ENCODE results near the gene CHRM3.
A peak's percentile ranks its signal among the peaks of the same experiment; 100 is the strongest.
"Not testable (repeated sequence)": the region's sequence is repeated elsewhere in the genome, so short reads cannot be mapped to it uniquely, and the experiment has no call there.

The CHRM3 gene

DNA sequence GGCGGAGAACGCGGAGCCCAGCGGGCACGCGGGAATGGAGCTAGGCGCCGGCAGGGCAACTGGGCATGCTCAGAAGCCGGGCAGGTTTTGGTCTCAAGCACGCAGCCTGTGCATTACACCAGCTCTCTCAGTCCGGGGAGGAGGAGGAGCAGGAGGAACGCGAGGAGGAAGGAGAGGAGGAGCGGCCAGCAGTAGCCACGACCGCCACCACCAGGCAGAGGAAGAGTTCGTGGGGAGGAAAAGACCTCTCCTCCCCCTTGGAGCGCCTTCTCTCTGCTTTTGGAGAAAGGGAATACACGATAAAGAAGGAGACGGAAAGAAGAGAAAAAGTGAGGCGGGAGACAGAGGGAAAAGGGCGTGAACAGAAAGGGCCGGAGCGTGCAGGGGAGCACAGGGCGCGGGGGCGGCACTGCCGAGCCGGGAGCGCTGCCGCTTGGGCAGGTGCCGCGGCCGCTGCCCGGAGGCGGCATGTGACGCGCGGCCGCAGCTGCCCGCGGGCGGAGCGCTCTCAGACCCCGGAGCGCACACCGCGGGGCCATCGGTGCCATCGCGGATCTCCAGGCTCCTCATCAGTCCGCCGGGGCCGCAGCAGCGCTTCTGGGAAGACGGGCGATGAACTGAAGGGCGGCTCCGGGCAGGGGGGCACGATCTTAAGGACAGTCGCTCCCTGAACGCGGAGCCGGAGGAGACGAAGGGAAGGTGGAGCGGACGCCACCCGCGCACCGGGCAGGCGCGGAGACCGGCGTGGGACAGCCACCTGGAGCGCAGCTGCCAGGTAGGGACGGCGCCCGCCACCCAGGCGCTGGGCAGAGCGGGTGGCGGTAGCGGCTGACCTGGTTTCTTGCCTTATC is at the start of gene CHRM3:
Gene CHRM3 (plus strand): TSS at position 116 of the 851 bp plus-strand sequence. CDS start 520,884 bp downstream, outside the sequence.
- DNase-seq (ENCODE audit: low spot score): peak; percentile 12

DNA sequence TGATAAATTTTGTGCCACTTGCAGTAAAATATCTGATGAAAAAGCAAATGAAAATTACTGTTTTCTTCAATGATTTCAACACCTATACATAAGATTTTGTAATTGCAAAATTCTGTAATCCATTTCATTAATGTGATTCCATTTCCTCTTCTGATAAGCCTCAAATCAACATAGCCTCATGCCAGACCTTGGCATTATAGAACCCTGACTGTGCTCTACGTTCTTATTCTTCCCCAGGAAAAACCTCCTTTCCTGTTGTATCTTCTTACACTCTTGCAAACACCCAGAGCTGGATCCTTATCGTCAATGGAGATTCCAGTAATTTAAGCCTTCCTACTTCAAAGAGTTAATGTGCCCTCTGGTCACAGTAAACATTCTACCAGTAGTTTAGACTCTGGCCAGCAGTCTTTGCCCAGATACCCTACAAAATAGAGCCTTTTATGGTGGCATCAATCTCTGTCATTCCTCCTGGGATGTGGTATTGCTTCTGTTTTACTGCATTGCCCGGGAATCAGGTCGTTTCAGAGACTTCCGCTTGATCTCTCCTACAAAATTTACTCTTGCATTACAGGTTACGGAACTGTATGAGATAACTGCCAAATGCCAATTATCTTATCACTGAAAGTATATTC is 48.5 kb upstream of the CHRM3 start:
- DNase-seq (ENCODE audit: low spot score): no peak

DNA sequence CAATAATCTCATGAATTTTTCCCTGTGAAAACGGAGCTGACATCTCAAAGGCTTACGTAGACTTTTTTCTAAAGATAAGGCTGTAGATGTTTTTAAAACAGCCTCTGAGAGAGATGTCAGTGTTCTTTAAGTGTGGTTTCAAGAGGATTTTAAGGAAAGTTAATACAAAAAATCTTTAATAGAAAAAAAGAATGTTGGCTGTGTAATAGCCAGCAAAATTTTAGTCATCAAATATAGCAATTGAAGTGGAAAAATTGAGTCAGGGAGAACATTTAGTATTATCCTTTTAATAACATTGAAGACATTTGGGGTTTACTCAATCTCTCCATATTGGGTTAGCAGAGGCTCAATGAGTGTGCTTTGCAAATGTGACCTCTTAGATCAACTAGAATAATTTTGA is 38.6 kb upstream of the CHRM3 start:
- DNase-seq (ENCODE audit: low spot score): no peak

DNA sequence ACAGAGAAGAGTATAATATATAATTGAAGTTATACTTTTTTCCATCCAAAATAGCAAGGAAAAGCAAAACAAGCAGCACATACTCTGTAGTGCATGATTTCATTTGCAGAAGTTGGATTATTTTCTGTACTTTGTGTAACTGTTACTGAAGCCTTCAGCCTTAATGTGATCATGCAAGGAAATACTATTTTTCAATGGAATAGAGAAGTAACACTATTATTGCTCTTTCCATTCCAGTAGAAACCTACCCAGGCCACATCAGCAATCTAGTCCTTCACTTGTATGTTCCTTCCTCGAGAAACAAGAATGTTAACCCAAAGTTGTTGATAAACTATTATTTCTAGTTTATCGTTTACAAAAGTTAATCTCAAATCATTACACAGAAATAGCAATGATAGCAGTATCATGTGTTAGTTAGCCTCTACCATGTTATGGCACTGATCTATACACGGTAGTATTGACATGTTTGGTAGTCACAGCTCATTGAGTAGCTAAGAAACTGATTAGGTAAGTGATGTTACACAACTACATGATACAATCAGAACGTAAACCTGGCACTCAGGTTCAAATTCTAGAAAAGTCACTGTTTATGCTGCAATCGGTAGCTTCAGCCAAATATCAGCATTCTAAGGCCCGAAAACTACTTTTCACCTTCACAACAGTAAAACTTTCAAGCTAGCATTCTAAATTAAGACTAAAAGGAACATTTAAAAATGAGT is 37.6 kb upstream of the CHRM3 start:
- DNase-seq (ENCODE audit: low spot score): no peak

DNA sequence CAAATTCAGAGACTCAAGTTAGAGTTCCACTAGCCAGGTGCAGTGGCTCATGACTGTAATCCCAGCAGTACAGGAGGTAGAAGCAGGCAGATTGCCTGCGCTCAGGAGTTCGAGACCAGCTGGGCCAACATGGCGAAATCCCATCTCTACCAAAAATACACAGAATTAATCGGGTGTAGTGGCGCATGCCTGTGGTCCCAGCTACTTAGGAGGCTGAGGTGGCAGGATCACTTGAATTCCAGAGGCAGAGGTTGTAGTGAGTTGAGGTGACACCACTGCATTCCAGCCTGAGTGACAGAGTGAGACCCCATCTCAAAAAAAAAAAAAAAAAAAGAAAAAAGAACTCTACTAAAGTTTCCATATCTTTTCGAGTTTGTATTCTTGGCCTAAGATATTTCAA is 36.7 kb upstream of the CHRM3 start:
- no peak for DNase-seq (ENCODE audit: low spot score)

DNA sequence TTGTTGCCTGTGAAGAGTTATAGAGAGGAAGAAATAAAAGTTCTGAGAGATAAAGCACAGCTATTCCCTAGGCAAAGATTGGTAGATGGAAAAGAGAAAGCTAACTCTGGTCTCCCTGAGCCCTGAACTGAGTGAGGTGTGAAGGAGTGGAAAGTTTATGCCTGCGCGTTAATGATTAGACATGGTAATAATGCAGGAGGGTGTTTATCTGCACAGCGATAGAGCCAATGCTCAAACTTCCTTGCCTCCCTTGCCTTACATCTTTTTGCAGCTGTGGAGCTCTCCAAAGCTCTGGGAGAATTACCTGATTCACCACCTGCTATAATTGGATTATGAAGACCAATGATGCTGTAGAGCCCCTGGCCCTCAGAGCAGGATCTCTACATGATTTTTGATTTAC is 32.8 kb upstream of the CHRM3 start:
- DNase-seq (ENCODE audit: low spot score): no peak

DNA sequence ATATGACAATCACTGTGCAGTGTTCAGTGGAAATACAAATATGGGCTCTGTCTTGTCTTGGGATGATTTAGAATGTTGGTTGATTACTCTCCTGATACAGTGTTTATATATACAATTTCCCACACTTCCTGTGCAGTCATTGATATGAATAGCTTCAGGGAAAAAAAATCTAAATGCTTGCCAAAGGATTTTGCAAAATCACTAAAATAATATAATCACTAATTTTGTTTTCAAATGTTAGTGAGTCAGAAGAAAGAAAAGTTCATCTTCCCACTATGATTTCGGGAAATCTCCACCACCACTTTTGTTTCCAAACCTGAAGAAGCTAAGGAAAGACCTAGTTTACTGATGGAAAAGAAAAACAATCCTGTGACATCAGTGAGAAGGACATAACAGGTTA is 32.1 kb upstream of the CHRM3 start:
- DNase-seq (ENCODE audit: low spot score): no peak

DNA sequence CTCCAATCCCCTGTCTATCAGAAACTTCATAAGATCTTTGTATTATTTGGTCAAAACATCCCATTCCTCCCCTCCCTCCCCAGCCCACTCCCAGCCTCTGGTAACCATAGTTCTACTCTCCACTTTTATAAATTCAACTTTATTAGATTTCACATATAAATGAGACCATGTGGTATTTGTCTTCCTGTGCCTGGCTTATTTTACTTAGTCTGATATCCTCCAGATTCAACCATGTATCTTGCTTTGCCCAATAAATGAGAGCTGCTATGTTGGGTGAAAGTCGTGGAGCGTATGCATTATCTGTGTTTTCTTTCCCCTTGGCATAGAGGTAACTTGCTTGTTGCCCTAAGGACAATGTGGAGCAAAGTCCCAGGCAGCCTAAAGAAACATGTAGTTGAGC is 28.5 kb upstream of the CHRM3 start:
- no peak for DNase-seq (ENCODE audit: low spot score)

DNA sequence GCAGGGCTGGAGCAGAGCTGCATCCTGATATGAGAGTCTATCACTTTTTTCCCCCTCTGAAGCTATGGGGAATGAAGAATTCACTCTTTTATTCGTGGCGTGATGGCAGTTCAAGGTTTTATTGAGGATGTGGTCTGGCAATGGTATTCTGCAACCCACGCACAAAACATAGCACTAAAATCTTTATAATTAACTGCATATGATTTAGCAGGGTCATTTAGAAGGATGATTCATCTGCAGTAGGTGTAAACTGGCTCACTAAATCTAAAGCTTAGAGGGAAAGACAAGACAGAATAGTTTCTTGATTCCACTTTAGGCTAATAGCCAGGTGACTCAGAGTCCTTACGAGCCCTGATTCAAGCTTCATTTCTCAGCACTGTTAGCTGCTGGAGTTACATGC is 25.0 kb upstream of the CHRM3 start:
- DNase-seq (ENCODE audit: low spot score): peak; percentile 8

DNA sequence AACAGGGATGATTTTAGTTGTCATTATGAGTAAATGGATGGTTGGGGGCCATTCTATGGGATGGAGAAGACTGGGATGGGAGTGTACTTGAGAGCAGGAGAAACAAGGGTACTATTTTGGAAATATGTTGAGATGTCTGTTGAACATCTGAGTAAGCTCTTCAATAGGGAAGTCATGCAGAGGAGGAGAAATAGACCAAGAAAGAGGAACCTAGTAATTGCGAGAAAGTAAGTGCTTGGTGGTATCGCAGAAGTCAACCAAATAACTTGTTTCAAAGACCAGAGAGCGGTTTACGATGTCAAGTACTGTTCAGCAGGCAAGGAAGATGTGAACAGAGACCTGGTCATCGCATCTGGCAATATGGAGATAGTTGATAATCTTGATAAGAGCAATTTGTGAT is 22.4 kb upstream of the CHRM3 start:
- DNase-seq (ENCODE audit: low spot score): no peak

DNA sequence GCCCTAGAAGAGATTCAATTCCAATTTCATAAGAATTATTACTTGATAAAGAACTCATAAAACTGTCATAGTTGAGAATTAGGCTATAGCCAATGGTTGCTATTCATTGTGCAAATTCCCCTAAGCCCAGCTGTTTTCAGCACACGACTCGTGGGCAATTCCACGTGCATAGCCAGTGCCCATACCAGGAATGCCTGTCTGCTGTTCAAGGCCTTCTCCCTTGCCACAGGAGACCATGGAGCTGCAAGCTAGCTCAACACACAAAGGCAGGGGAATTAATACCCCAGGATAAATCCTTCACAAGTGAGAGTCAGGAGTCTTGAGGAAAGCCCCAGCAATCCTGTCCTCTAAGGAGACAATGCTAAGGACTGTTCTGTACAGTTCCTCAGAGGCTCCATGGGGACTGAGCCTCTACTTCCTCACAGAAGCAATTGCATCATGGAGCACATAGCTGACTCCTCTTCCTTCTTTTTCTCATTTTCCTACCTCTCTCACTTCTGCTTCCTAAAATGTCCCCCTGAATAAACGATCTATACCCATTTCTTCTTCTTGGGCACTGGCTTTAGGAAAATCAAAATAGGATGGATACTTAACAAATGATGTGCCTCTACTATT is 19.1 kb upstream of the CHRM3 start:
- DNase-seq (ENCODE audit: low spot score): no peak

DNA sequence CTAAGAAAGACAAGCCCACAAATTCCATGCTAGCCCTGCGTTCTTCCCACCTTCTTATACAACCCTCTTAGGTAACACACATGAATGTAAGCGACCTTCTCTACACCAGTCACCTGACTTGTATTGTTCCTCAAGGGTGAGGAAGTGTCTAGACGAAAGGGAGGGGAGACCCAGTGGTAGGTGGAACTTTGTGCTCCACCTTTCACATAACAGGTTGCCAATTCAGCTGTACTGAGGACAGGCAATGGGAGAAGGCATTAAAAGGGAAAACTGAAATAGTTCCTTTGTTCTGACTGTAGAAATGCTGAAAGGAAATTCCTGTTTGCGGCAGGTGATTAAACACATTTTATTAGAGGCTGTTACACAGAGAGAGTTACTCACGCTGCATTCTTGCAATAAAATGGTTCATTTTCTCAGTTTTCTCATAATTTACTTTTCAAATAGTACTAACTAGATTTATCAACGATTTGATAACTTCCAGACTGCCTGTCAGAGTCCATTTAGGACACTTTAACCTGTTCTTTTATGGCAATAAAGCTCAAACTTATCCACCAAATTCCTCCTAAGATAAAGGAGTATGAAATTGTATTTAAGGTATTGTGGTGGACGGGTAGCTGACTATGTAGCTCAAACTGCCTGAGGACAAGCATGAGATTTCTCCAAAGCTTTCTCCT is 17.8 kb upstream of the CHRM3 start:
- DNase-seq (ENCODE audit: low spot score): no peak

DNA sequence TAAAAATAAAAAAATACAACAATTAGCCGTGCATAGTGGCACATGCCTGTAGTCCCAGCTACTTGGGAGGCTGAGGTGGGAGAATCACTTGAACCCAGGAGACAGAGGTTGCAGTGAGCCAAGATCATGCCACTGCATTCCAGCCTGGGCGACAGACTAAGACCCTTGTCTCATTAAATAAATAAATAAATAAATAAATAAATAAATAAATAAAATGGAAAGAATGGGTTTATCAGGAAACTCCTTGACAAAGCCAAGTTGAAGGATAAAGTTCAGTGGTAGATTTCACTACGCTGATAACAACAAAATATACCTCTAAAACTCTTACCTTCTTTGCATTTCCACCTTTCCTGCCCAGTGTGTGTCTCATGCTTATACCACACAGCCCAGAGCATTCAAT is 15.5 kb upstream of the CHRM3 start:
- DNase-seq (ENCODE audit: low spot score): not testable (repeated sequence)

DNA sequence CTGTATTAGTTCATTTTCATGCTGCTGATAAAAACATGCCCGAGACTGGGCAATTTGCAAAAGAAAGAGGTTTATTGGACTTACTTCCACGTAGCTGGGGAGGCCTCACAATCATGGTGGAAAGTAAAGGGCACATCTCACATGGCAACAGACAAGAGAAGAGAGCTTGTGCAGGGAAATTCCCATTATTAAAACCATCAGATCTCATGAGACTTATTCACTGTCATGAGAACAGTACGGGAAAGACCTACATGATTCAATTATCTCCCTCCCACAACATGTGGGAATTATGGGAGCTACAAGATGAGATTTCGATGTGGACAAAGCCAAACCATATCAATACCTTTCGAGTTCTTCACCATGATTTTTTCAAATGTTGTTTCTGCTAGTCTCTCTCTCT is 3.7 kb upstream of the CHRM3 start:
- DNase-seq (ENCODE audit: low spot score): no peak

DNA sequence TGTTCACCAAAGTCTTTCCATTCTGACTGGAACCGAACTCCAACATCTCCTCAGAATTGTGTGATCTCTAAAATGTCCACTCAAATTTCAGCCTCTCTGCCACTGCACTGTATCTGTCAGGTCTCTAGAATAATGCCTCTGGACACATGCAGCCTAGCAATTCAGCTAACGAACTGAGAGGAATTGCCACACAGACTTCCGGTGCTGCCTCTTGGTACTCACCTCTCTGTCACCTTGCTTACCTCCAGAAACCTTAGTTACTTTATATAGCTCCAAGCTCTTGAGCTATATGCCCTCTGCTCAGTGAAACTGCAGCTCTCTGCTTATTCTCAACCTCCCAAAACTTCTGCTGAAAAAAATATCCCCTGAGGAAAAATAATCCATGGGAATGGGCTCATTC is 2.7 kb upstream of the CHRM3 start:
- DNase-seq (ENCODE audit: low spot score): no peak

DNA sequence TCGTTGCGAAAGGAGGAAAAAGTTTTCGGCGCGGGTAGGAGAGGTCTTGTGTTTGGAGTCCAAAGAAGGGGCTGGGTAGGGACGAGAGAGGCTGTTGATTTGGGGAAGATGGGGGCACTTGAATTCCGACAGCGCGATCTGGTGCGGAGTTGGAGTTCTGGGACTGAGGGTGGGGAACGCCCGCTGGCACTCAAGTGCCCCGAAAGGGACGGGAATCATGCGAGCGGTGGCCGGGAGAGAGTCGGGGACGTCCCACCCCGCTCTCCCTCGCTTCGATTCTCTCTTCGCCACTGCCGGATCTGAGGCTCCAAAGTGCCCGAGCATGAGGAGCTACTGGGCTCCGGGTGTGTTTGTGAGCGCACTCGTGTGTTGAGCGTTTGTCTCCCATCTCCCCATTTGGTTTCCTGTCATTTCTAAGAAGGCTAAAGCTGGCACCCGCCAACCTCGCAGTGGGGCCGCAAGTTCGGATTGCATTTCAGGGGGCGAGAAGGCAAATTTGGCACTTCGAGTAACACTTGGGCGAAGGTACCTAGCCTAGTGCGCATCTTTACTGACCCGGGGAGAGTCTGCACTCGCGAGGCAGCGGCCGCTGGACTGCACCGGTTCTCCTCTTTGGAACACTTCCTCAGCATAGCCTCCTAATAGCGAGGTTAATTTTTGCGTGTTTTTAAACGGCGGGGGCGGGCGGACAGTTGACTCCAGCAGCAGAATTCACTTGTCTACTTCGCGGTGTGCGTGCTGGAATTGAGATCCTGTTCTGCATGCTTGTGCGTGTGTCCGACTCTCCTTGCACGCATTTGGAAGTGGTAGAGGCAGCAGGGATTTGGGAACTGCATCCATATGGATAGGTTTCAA is 1.2 kb downstream of the CHRM3 start:
- peak; percentile 8 for DNase-seq (ENCODE audit: low spot score)

DNA sequence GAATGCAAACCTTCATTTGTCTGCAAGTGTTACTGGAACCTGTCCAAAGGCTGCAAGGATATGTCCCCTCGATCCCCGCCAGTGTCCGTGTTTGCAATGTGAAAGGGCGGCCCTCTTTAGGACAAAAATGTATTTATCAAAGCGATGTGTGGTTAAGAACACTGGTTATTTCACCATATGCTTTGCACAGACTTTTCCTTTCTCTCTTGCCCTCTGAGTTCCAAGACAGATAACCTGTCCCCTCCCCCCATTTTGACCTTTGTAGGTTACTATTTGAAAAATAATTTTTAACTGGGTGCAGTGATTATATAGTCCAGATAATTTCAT is 1.8 kb downstream of the CHRM3 start:
- DNase-seq (ENCODE audit: low spot score): no peak

DNA sequence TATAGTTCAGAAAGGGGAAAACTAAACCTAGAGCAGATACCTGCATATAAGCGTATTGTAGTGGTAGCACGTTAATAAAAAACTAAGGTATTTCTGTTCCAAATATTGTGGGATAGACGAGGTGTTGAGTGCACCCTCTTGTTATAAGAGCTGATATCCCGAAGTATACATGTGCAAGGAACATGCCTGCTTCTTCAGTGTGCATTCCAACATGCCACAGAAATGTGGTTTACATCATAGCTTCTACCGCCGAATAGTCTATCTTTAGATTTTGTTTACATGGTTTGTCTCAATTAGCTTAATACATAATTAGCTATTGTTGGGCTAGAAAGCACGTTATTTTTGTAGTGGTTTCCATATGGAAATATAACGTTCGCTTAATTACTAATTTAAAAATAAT is 2.2 kb downstream of the CHRM3 start:
- no peak for DNase-seq (ENCODE audit: low spot score)

DNA sequence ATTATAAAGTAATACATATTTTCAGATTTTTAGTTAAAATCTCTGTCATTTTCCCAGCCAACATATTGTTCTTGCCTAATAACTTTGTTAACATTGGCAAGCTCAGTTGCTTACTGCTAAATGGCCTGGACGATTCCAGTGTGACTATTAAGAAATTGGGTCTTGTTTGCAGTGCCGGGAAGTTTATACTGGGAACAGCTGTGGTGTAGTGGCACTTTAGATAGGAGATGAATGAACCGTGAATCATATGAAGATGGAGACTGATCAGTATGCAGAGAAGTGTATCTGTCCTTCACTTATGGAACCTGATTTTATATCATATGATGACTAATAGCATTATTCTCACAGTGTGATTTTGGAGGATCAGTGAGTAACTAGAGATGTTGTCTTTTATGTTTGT is 3.3 kb downstream of the CHRM3 start:
- DNase-seq (ENCODE audit: low spot score): no peak

DNA sequence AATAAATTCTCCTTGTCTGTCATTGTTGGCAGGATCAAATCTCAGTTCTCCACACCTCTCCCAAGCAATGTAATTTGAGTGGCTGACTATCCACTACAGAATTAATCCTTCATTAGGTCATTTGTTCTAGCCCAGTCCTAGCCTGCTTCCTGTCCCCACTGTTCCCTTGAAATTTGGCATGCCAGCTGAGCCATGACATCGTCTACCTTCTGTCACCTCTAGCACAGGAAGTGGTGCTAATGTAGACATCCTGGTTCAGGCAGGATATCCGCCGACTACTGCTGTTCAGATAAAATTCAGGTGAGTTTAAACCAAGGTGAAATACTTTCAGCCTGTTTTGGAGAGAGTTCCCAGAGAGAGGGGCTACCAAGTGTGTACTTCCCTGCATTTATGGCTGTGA is 5.9 kb downstream of the CHRM3 start:
- no peak for DNase-seq (ENCODE audit: low spot score)

DNA sequence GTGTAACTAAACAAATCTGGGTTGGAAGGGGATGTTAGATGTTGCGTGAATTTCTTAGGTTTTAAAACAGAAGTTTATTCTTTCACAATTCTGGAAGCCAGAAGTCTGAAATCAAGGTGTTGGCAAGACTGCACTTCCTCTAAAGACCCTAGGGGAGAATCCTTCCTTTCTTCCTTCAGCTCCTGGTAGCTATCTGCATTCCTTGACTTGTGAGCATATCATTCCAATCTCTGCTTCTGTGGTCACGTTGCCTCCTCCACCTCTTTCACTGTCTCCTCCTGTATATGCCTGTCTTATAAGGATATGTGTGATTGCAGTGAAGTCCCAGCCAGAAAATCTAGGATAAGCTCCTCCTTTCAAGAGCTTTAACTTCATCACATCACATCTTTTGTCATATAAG is 7.7 kb downstream of the CHRM3 start:
- DNase-seq (ENCODE audit: low spot score): no peak

Measured in GM03348 (cell line).